Ascending aorta (tissue), 2 donors: ENCODE data around the gene PPP3R1. TPM values are rescaled to one million over a fixed set of nuclear protein-coding genes. Genes with fewer than 3 reads are reported as not detected.

Experiments used
- DNase-seq, 2 donors: peaks; one replicate each; pipeline ENCODE4 v3.0.0-alpha.2; 2019; ENCODE audit warnings: low spot score in 2 of 2
- H3K27ac ChIP-seq, 2 donors: fragments of 200-600 bp; sonication (generic); one replicate each; pipeline ENCODE4 v1.5.1; 2016 to 2017; ENCODE audit warnings: mild to moderate bottlenecking in 1 of 2
- H3K27me3 ChIP-seq: fragments of 200-600 bp; sonication (generic); one replicate; pipeline ENCODE4 v1.5.1; 2017
- H3K36me3 ChIP-seq, 2 donors: fragments of 200-600 bp; sonication (generic); one replicate each; pipeline ENCODE4 v1.5.1; 2016
- H3K4me1 ChIP-seq, 2 donors: fragments of 200-600 bp; sonication (generic); one replicate each; pipeline ENCODE4 v1.5.1; 2016 to 2017; ENCODE audit warnings: mild to moderate bottlenecking in 1 of 2
- H3K4me3 ChIP-seq, 2 donors: fragments of 200-600 bp; sonication (generic); one replicate each; pipeline ENCODE4 v1.5.1; 2016 to 2017; ENCODE audit warnings: mild to moderate bottlenecking in 1 of 2
- H3K9me3 ChIP-seq, 2 donors: fragments of 200-600 bp; sonication (generic); one replicate each; pipeline ENCODE4 v1.5.1; 2016
- intact Hi-C: fragments of 100-400 bp; cut with DNase I; formaldehyde crosslinking; loops from one replicate; pipeline ENCODE4 v1.15.1; 2023
- total RNA-seq: library from RNA; depleted of rRNA; stranded (reverse); fragments of >200 nt; gene quantifications from one replicate; pipeline ENCODE4 v1.1.0, GENCODE V29; 2016
- TF ChIP-seq, protein P1 (sequence below), 3 experiments: fragments of 200-600 bp in 2 of 3; fragments of 450-650 bp in 1 of 3; sonication (generic) in 2 of 3; IDR thresholded peaks; one replicate each; pipeline ENCODE4 v1.5.1; 2016 to 2019; ENCODE audit warnings: antibody characterized with exemption in 3 of 3, mild to moderate bottlenecking in 1 of 3, moderate library complexity in 1 of 3

PPP3R1 gene
- total RNA-seq, 1 donor from 2014 or later = 16.8 TPM

DNA sequence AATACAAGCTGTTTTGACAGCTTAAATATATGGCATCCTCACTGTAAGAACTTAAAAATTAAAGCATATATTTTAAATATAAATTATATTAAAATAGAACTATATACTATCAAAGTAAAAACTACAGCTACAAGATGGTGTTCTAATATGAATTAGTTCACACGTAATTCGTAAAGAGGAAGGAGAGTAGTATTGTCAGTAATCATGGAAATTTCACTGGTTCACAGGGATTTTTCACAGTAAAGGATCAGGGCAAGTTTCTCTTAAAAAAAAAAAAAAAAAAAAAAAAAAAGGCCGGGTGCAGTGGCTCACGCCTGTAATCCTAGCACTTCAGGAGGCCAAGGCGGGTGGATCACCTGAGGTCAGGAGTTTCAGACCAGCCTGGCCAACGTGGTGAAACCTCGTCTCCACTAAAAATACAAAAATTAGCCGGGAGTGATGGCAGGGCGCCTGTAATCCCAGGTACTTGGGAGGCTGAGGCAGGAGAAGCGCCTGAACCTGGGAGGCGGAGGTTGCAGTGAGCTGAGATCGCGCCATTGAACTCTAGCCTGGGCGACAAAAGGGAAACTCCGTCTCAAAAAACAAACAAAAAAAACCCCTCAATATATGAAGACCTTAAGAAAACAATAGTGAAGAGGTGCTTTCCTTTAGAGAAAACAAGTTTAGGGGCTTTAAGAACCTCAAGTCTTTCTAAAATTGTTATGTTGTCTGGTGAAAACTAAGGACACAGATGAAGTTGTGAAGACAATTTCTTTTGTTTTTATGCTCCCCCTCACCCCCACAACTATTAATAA lies 62.1 kb downstream of the PPP3R1 start:
- Histone ChIP-seq H3K27ac (no peak overlapping the region), H3K4me3 (no peak overlapping the region), H3K27me3 (no peaks in the 10 kb centered on the region), H3K36me3 (peaks cover 0 to 4% of the 10 kb centered on the region in 2 donors), H3K9me3 (no peaks in the 10 kb centered on the region), H3K4me1 (peaks cover 0 to 14% of the 10 kb centered on the region in 2 donors)
- no peak for DNase-seq
- TF ChIP-seq, protein P1, sequence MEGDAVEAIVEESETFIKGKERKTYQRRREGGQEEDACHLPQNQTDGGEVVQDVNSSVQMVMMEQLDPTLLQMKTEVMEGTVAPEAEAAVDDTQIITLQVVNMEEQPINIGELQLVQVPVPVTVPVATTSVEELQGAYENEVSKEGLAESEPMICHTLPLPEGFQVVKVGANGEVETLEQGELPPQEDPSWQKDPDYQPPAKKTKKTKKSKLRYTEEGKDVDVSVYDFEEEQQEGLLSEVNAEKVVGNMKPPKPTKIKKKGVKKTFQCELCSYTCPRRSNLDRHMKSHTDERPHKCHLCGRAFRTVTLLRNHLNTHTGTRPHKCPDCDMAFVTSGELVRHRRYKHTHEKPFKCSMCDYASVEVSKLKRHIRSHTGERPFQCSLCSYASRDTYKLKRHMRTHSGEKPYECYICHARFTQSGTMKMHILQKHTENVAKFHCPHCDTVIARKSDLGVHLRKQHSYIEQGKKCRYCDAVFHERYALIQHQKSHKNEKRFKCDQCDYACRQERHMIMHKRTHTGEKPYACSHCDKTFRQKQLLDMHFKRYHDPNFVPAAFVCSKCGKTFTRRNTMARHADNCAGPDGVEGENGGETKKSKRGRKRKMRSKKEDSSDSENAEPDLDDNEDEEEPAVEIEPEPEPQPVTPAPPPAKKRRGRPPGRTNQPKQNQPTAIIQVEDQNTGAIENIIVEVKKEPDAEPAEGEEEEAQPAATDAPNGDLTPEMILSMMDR (IDR thresholded peaks at IDR 0.05) = no peak
- intact Hi-C loops = no loop called here

DNA sequence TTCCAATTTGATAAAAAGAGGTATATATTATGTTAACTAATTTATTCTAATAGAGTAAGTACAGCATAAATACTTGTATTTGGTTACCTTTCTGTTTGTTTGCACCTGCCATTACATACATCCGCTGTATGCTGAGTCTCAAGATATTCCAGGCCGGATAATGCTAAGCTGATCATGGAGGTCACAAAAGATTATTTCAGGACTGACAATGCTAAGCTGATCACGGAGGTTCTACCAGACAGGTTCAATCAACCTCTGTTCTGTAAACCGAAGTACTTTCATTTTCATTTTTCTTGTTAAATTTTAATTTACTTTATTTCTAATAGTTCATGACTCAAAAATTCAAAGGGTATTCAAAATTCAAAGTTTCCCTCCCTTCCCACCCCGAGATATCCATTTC lies 63.5 kb downstream of the PPP3R1 start:
- Histone ChIP-seq H3K27ac (no peak overlapping the region), H3K4me1 (peaks cover 0 to 3% of the 10 kb centered on the region in 2 donors), H3K9me3 (no peaks in the 10 kb centered on the region), H3K36me3 (peaks cover 0 to 4% of the 10 kb centered on the region in 2 donors), H3K4me3 (no peak overlapping the region), H3K27me3 (no peaks in the 10 kb centered on the region)
- TF ChIP-seq, protein P1 (IDR thresholded peaks at IDR 0.05) = no peak
- intact Hi-C loops = no loop called here
- no peak for DNase-seq

DNA sequence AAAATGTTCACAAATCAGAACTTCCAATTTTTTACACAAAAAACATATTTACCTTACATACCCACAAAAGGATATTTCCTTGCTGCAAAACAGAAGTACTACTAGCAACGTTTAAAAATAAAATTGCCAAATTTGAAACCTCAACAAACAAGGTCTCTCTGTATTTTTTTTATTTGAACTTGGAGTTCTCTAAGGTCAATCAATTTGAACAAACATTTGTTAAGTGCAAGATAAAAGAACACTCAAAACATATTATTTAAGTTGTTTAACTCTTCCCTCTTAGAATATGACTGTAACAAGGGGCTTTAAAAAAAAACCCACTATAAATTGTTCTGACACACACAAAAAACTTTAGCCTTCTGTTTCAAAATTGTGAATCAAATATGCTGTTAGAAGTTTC lies 65.0 kb downstream of the PPP3R1 start:
- no peak for DNase-seq
- intact Hi-C loops = no loop called here
- Histone ChIP-seq H3K4me1 (no peaks in the 10 kb centered on the region), H3K27ac (no peak overlapping the region), H3K9me3 (no peaks in the 10 kb centered on the region), H3K27me3 (no peaks in the 10 kb centered on the region), H3K4me3 (no peak overlapping the region), H3K36me3 (peaks cover 0 to 4% of the 10 kb centered on the region in 2 donors)
- TF ChIP-seq, protein P1 (IDR thresholded peaks at IDR 0.05) = no peak

DNA sequence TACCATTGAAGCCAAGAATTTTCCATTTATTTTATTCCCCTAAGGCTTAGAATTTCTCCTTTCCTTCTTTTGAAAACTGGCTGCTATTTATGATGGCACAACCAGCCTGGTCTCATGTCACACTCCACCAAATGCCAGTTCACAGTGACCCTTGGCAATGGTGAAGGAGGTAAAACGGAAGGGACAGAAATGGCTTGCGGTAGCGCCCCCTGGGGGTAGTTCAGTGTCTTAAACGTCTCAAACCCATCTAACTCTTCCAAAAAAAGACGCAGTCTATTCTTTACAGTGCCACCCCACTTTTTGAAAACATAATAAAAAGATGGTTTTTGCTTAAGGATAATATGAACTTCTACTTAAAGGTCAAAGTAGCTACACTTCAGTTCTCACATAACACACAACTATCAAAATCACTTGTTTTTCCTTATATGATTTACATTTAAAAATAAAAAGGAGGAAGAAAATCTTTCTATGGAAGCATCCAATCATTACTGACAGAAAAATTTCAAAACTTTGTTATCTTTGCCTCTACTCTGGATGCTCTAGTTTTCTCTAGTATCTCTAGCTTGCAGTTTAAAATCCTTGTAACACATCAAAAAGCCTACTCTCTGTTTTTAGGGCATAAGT lies 66.7 kb downstream of the PPP3R1 start:
- no peaks in the 10 kb centered on the region for H3K9me3 ChIP-seq
- intact Hi-C loops = no loop called here
- DNase-seq = no peak
- no peaks in the 10 kb centered on the region for H3K27me3 ChIP-seq
- H3K4me1 ChIP-seq = no peaks in the 10 kb centered on the region
- TF ChIP-seq, protein P1 (IDR thresholded peaks at IDR 0.05) = peak in 2 of 3 experiments; percentile 38 to 50
- H3K36me3 ChIP-seq = peaks cover 4 to 6% of the 10 kb centered on the region in 2 donors
- H3K4me3 ChIP-seq = no peak overlapping the region
- H3K27ac ChIP-seq = no peak overlapping the region

DNA sequence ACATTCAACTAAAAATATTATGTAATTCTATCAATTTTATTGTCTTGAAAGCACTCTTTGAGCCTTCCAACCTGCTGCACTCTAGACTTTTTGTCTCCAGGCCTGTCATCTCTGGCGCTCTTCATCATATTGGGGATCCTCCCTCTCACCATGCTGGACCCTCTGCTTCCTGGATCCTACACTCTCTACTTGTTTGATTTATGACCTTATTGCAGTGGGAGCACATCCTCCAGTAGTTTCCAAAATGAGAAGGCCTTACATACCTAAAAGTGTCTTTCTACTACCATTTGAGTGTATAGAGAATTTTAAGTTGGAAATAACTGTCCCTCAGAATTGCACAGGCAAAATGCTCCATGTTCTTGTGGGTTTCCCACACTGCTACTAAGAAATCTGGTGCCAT lies 69.4 kb downstream of the PPP3R1 start:
- TF ChIP-seq, protein P1 (IDR thresholded peaks at IDR 0.05) = no peak

More for the DNA sequence above, 69.4 kb downstream of the PPP3R1 start:
- H3K36me3 ChIP-seq = peaks cover 8 to 13% of the 10 kb centered on the region in 2 donors
- no peak overlapping the region for H3K4me3 ChIP-seq
- H3K27me3 ChIP-seq = no peaks in the 10 kb centered on the region
- no peak for DNase-seq
- H3K9me3 ChIP-seq = no peaks in the 10 kb centered on the region
- no peak overlapping the region for H3K27ac ChIP-seq
- intact Hi-C loops = no loop called here
- no peaks in the 10 kb centered on the region for H3K4me1 ChIP-seq
